Gastroesophageal sphincter (tissue), 3 donors: Measurements from ENCODE around the gene GOLIM4.

ENCODE experiments used
- POLR2A ChIP-seq, 2 donors: fragments of 450-650 bp; IDR thresholded peaks; one replicate each; pipeline ENCODE4 v1.6.1; 2017; ENCODE audit warnings: antibody characterized with exemption in 2 of 2, mild to moderate bottlenecking in 2 of 2, moderate library complexity in 1 of 2
- TF ChIP-seq, protein P1 (sequence below), 4 experiments: fragments of 200-600 bp in 2 of 4; fragments of 450-650 bp in 2 of 4; sonication (generic) in 1 of 4; IDR thresholded peaks; one replicate each; pipeline ENCODE4 v1.5.1; 2017 to 2019; ENCODE audit warnings: antibody characterized with exemption in 4 of 4, mild to moderate bottlenecking in 2 of 4, moderate library complexity in 2 of 4

DNA sequence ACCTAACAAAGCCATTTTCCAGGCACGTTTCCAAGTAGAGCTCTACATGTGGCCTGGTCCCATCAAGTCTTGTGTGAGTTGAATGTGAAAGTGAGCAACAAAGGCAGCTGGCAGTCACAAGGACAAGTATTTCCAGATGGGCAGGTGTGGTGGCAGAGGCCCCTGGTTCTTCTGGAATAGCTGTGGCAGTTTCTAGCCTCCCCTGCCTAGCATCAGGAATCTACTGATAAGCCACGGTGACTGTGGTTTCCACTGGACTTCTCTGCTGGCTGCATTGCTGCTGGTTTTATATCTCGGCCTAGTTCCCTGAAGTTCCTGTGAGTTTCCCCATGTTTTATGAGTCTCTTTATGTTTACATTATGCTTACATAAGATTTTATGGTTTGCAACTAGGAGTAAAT, 117.7 kb downstream of the GOLIM4 start:
- TF ChIP-seq, protein P1, sequence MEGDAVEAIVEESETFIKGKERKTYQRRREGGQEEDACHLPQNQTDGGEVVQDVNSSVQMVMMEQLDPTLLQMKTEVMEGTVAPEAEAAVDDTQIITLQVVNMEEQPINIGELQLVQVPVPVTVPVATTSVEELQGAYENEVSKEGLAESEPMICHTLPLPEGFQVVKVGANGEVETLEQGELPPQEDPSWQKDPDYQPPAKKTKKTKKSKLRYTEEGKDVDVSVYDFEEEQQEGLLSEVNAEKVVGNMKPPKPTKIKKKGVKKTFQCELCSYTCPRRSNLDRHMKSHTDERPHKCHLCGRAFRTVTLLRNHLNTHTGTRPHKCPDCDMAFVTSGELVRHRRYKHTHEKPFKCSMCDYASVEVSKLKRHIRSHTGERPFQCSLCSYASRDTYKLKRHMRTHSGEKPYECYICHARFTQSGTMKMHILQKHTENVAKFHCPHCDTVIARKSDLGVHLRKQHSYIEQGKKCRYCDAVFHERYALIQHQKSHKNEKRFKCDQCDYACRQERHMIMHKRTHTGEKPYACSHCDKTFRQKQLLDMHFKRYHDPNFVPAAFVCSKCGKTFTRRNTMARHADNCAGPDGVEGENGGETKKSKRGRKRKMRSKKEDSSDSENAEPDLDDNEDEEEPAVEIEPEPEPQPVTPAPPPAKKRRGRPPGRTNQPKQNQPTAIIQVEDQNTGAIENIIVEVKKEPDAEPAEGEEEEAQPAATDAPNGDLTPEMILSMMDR (IDR thresholded peaks at IDR 0.05), result no peak
- no peak for TF ChIP-seq POLR2A (IDR thresholded peaks at IDR 0.05)
